H1 (cell line): ENCODE data around the gene LRRC17. TPM values are rescaled to one million over a fixed set of nuclear protein-coding genes. Genes with fewer than 3 reads are reported as not detected.

Experiments used
- CTCF ChIA-PET: fragments of 300-600 bp; sonication (Branson Sonifier 250); formaldehyde crosslinking; loops from one replicate; lab custom pipeline; 2021; ENCODE audit not compliant: partially characterized antibody; lab: Charles Lee
- POLR2A ChIA-PET: fragments of 300-600 bp; sonication (Branson Sonifier 250); formaldehyde crosslinking; loops from one replicate; lab custom pipeline; 2021; ENCODE audit warnings: inconsistent platforms; ENCODE audit not compliant: partially characterized antibody; lab: Charles Lee
- DNase-seq, 2 experiments: peaks; one replicate each; pipeline versions ENCODE4 v3.0.0 to v3.0.0-alpha.2; 2010 to 2022; ENCODE audit warnings: low spot score in 2 of 2, low read depth in 1 of 2, mixed read lengths in 1 of 2
- FAIRE-seq: peaks from 2 replicates; lab custom pipeline; 2011; peaks lifted over from hg19 to GRCh38; lab: Jason Lieb, UNC
- H2AFZ ChIP-seq: 2 replicates; pipeline ENCODE4 v1.8.1; 2012; ENCODE audit warnings: low read length, inconsistent platforms
- H2AK5ac ChIP-seq: 2 replicates; pipeline ENCODE4 v1.6.1; 2013; ENCODE audit warnings: low read depth, low read length
- H2BK120ac ChIP-seq: replicated peaks from 2 replicates; pipeline ENCODE3; 2013; ENCODE audit warnings: low read depth, low read length, inconsistent platforms
- H2BK12ac ChIP-seq: 2 replicates; pipeline ENCODE4 v1.6.1; 2013; ENCODE audit warnings: low read depth, low read length
- H2BK15ac ChIP-seq: 2 replicates; pipeline ENCODE4 v1.6.1; 2013; ENCODE audit warnings: low read length
- H2BK20ac ChIP-seq: 2 replicates; pipeline ENCODE4 v1.6.1; 2013; ENCODE audit warnings: low read length
- H2BK5ac ChIP-seq: 2 replicates; pipeline ENCODE4 v1.6.1; 2013; ENCODE audit warnings: low read depth, low read length
- H3K14ac ChIP-seq: 2 replicates; pipeline ENCODE4 v1.6.1; 2013; ENCODE audit warnings: inconsistent platforms; ENCODE audit not compliant: insufficient read length
- H3K18ac ChIP-seq: 2 replicates; pipeline ENCODE4 v1.6.1; 2013; ENCODE audit warnings: low read length; ENCODE audit errors: extremely low read depth
- H3K23ac ChIP-seq: 2 replicates; pipeline ENCODE4 v1.6.1; 2013; ENCODE audit warnings: inconsistent platforms; ENCODE audit not compliant: insufficient read length
- H3K23me2 ChIP-seq: 2 replicates; pipeline ENCODE4 v1.6.1; 2013; ENCODE audit warnings: low read depth, low read length
- H3K27ac ChIP-seq: 2 replicates; pipeline ENCODE4 v1.6.1; 2011; ENCODE audit warnings: low read depth, low read length, inconsistent platforms
- H3K27me3 ChIP-seq, 4 experiments: replicated peaks in 1 of 4; 1 replicate in 1 of 4; 2 replicates in 3 of 4; pipeline versions ENCODE4 v1.6.1 to v1.8.1; 2011 to 2013; ENCODE audit warnings: low read length in 3 of 4, mild to moderate bottlenecking in 3 of 4, inconsistent platforms in 2 of 4, mixed read lengths in 2 of 4, moderate library complexity in 1 of 4; ENCODE audit not compliant: control insufficient read depth in 3 of 4, insufficient read depth in 3 of 4; ENCODE audit errors: extremely low read depth in 1 of 4
- H3K36me3 ChIP-seq, 4 experiments: 2 replicates each; pipeline versions ENCODE4 v1.6.1 to v1.8.1; 2011 to 2013; ENCODE audit warnings: mild to moderate bottlenecking in 4 of 4, low read length in 3 of 4, moderate library complexity in 2 of 4, control low read depth in 1 of 4, inconsistent platforms in 1 of 4; ENCODE audit not compliant: insufficient read depth in 4 of 4, control insufficient read depth in 2 of 4
- H3K4ac ChIP-seq: replicated peaks from 2 replicates; pipeline ENCODE3; 2013; ENCODE audit warnings: low read length, low read depth, mixed read lengths, inconsistent platforms; ENCODE audit not compliant: insufficient read length
- H3K4me1 ChIP-seq, 4 experiments: replicated peaks in 1 of 4; 1 replicate in 1 of 4; 2 replicates in 3 of 4; pipeline versions ENCODE4 v1.6.1 to v1.8.1; 2011 to 2013; ENCODE audit warnings: low read length in 3 of 4, inconsistent platforms in 2 of 4, mixed read lengths in 1 of 4; ENCODE audit not compliant: insufficient read depth in 4 of 4, control insufficient read depth in 3 of 4
- H3K4me2 ChIP-seq, 2 experiments: 2 replicates each; pipeline versions ENCODE4 v1.6.1 to v1.8.1; 2011 to 2013; ENCODE audit warnings: low read depth in 2 of 2, low read length in 2 of 2, control low read depth in 1 of 2, inconsistent platforms in 1 of 2, mild to moderate bottlenecking in 1 of 2; ENCODE audit not compliant: insufficient read depth in 1 of 2
- H3K4me3 ChIP-seq, 4 experiments: fragments of 200-600, 300-600 bp in 1 of 4; sonication (generic), shearing (Covaris generic), sonication (Bioruptor Twin) in 1 of 4; 2 replicates each; pipeline versions ENCODE4 v1.5.1 to v1.8.1; 2011 to 2016; ENCODE audit warnings: low read length in 4 of 4, low read depth in 3 of 4, control low read depth in 2 of 4, inconsistent platforms in 2 of 4, mild to moderate bottlenecking in 2 of 4, mixed read lengths in 1 of 4, moderate library complexity in 1 of 4; ENCODE audit not compliant: insufficient read depth in 2 of 4; ENCODE audit errors: extremely low read depth in 1 of 4
- H3K56ac ChIP-seq: replicated peaks from 2 replicates; pipeline ENCODE3; 2013; ENCODE audit warnings: low read depth, mild to moderate bottlenecking, mixed read lengths, low read length, inconsistent platforms; ENCODE audit not compliant: insufficient read length
- H3K79me1 ChIP-seq: 2 replicates; pipeline ENCODE4 v1.6.1; 2013; ENCODE audit warnings: low read depth, low read length, control low read depth
- H3K79me2 ChIP-seq, 2 experiments: 2 replicates each; pipeline versions ENCODE4 v1.6.1 to v1.8.1; 2012 to 2013; ENCODE audit warnings: low read length in 2 of 2, mild to moderate bottlenecking in 2 of 2, inconsistent platforms in 1 of 2; ENCODE audit not compliant: insufficient read depth in 2 of 2, control insufficient read depth in 1 of 2
- H3K9ac ChIP-seq, 4 experiments: replicated peaks in 1 of 4; 1 replicate in 1 of 4; 2 replicates in 3 of 4; pipeline versions ENCODE4 v1.6.1 to v1.8.1; 2011 to 2013; ENCODE audit warnings: low read depth in 3 of 4, low read length in 3 of 4, control low read depth in 2 of 4, mild to moderate bottlenecking in 2 of 4, moderate library complexity in 2 of 4, inconsistent platforms in 1 of 4; ENCODE audit errors: extremely low read depth in 1 of 4
- H3K9me3 ChIP-seq, 2 experiments: 2 replicates each; pipeline versions ENCODE4 v1.6.1 to v1.8.1; 2012 to 2013; ENCODE audit warnings: mild to moderate bottlenecking in 2 of 2, moderate library complexity in 2 of 2, control low read depth in 1 of 2, inconsistent platforms in 1 of 2, low read depth in 1 of 2, low read length in 1 of 2, mixed read lengths in 1 of 2; ENCODE audit not compliant: insufficient read depth in 2 of 2
- H4K20me1 ChIP-seq, 2 experiments: replicated peaks in 1 of 2; 2 replicates each; pipeline versions ENCODE3 to v1.8.1; 2011 to 2013; ENCODE audit warnings: inconsistent platforms in 2 of 2, low read length in 2 of 2, mild to moderate bottlenecking in 1 of 2; ENCODE audit not compliant: insufficient read depth in 2 of 2, control insufficient read depth in 1 of 2
- H4K5ac ChIP-seq: 2 replicates; pipeline ENCODE4 v1.6.1; 2013; ENCODE audit warnings: low read length, low read depth, mixed read lengths, inconsistent platforms; ENCODE audit not compliant: insufficient read length
- H4K8ac ChIP-seq: 2 replicates; pipeline ENCODE4 v1.8.0; 2013; ENCODE audit warnings: mild to moderate bottlenecking, moderate library complexity, low read length, inconsistent platforms; ENCODE audit not compliant: insufficient read depth; ENCODE audit errors: extremely low read depth
- H4K91ac ChIP-seq: replicated peaks from 2 replicates; pipeline ENCODE3; 2013; ENCODE audit warnings: low read length, mixed read lengths, inconsistent platforms; ENCODE audit not compliant: insufficient read length
- BACH1 ChIP-seq: IDR thresholded peaks from 2 replicates; pipeline ENCODE4 v1.6.1; 2012; ENCODE audit warnings: low read length, improper control_type of control experiment
- MAFK ChIP-seq: IDR thresholded peaks from 2 replicates; pipeline ENCODE4 v1.6.1; 2012; ENCODE audit warnings: low read depth, mild to moderate bottlenecking, improper control_type of control experiment, low read length
- WGBS, 2 experiments: shearing (Covaris generic) in 1 of 2; methylation state at CpG; one replicate each; pipeline versions ENCODE4 v1.1.6 to v1.1.7; 2013 to 2015; ENCODE audit warnings: low lambda C conversion rate in 2 of 2, mixed read lengths in 2 of 2, inconsistent platforms in 1 of 2, low coverage in 1 of 2, missing lambda C conversion rate in 1 of 2; ENCODE audit not compliant: insufficient replicate concordance in 2 of 2, insufficient coverage in 1 of 2, insufficient read length in 1 of 2; ENCODE audit errors: extremely low coverage in 1 of 2, missing lambda C conversion rate in 1 of 2; 5-methylcytosine and 5-hydroxymethylcytosine counted together
- polyA plus RNA-seq, 7 experiments: library from polyadenylated mRNA; depleted of rRNA in 3 of 7; stranded (reverse) in 5 of 7; unstranded in 2 of 7; fragments of >200 nt in 5 of 7; fragments of 200-250 nt in 2 of 7; gene quantifications; 1 replicate in 5 of 7; 2 replicates in 1 of 7; 4 replicates in 1 of 7; pipeline versions ENCODE4 v1.2.1 to v1.2.3, GENCODE V29; 2011 to 2013; ENCODE audit warnings: missing spikeins in 2 of 7, mixed read lengths in 2 of 7
- total RNA-seq: library from RNA; stranded (reverse); fragmentation: NEBNext Ultra II Directional; extraction: Animal tissue kit (Norgen Biotek cat#: 25700); gene quantifications from 2 replicates; pipeline ENCODE4 v1.2.1, GENCODE V29; 2021

LRRC17 gene
- total and polyA plus RNA-seq, 2 of the 8 experiments (the other 6 are each of a cell fraction or from before 2014, with no cell fraction given) = 3.0 TPM

GRCh38 chr7:102951839-102952238 lies 39.0 kb downstream of the LRRC17 start:
- DNase-seq (no peak), FAIRE-seq (no peak)
- H3K4me2 ChIP-seq = no peak overlapping the region
- H3K36me3 ChIP-seq = no peaks in the 10 kb centered on the region
- ChIA-PET POLR2A (no interaction called here), CTCF (no interaction called here)
- no peaks in the 10 kb centered on the region for H3K79me1 ChIP-seq
- no peak overlapping the region for H4K5ac ChIP-seq
- H2BK5ac ChIP-seq = no peak overlapping the region
- no peak overlapping the region for H3K9ac ChIP-seq
- no peak overlapping the region for H2BK20ac ChIP-seq
- no peaks in the 10 kb centered on the region for H3K4me1 ChIP-seq
- H2BK15ac ChIP-seq = no peak overlapping the region
- H2AK5ac ChIP-seq = no peak overlapping the region
- H3K4ac ChIP-seq = no peak overlapping the region
- no peak overlapping the region for H3K18ac ChIP-seq
- H3K27me3 ChIP-seq = no peaks in the 10 kb centered on the region
- H3K23me2 ChIP-seq = no peaks in the 10 kb centered on the region
- WGBS, 2 experiments = 92% methylated on average over 3 of the region's 3 CpGs; no CpG with 5 or more reads in 1 of the 2 experiments
- no peaks in the 10 kb centered on the region for H3K79me2 ChIP-seq
- no peak overlapping the region for H3K56ac ChIP-seq
- no peak overlapping the region for H3K27ac ChIP-seq
- TF ChIP-seq BACH1 (no peak), MAFK (peak; percentile 28; the same call in 1 of the 2 replicates)
- H4K8ac ChIP-seq = no peak overlapping the region
- no peaks in the 10 kb centered on the region for H4K20me1 ChIP-seq
- H4K91ac ChIP-seq = no peak overlapping the region
- no peak overlapping the region for H3K23ac ChIP-seq
- no peaks in the 10 kb centered on the region for H3K9me3 ChIP-seq
- H2AFZ ChIP-seq = no peak overlapping the region
- no peak overlapping the region for H2BK120ac ChIP-seq
- no peak overlapping the region for H3K14ac ChIP-seq
- no peak overlapping the region for H3K4me3 ChIP-seq
- no peak overlapping the region for H2BK12ac ChIP-seq
